Chondrocyte (in vitro differentiated cells): ENCODE results near the gene TPSD1. TPM values are rescaled to one million over a fixed set of nuclear protein-coding genes. Genes with fewer than 3 reads are reported as not detected.
"Not testable (repeated sequence)": the region's sequence is repeated elsewhere in the genome, so short reads cannot be mapped to it uniquely, and the experiment has no call there.

Experiments used
- DNase-seq: peaks from one replicate; pipeline ENCODE4 v3.0.0; 2021; ENCODE audit warnings: mixed read lengths, low spot score
- H3K27ac Mint-ChIP-seq: one replicate; pipeline ENCODE4 v1.8.0; 2021; ENCODE audit warnings: mild to moderate bottlenecking, moderate library complexity, mixed read lengths; ENCODE audit not compliant: unreplicated experiment
- H3K27me3 Mint-ChIP-seq: 2 replicates; pipeline ENCODE4 v1.8.0; 2021; ENCODE audit warnings: low read depth, mixed read lengths
- H3K36me3 Mint-ChIP-seq: 2 replicates; pipeline ENCODE4 v1.8.0; 2021; ENCODE audit warnings: low read depth, mixed read lengths
- H3K4me1 Mint-ChIP-seq: 2 replicates; pipeline ENCODE4 v1.8.0; 2021; ENCODE audit warnings: low read depth, mild to moderate bottlenecking, mixed read lengths
- H3K4me3 Mint-ChIP-seq: one replicate; pipeline ENCODE4 v1.8.0; 2021; ENCODE audit warnings: mild to moderate bottlenecking, moderate library complexity, mixed read lengths; ENCODE audit not compliant: unreplicated experiment
- H3K9me3 Mint-ChIP-seq: 2 replicates; pipeline ENCODE4 v1.8.0; 2021; ENCODE audit warnings: low read depth, mixed read lengths
- total RNA-seq: library from RNA; stranded (reverse); gene quantifications from 3 replicates; pipeline ENCODE4 v1.2.1, GENCODE V29; 2021
- TF ChIP-seq, protein P1 (sequence below): fragments of 200-600 bp; sonication (generic); IDR thresholded peaks from 2 replicates; pipeline ENCODE4 v1.5.0; 2021; ENCODE audit warnings: antibody characterized with exemption, mild to moderate bottlenecking, moderate library complexity

The TPSD1 gene
- total RNA-seq, 1 donor from 2014 or later = not detected

GRCh38 chr16:1245452-1246020 lies 10.3 kb upstream of the TPSD1 start:
- Mint-ChIP-seq H3K27ac (no peak overlapping the region), H3K4me1 (no peaks in the 10 kb centered on the region)

DNA sequence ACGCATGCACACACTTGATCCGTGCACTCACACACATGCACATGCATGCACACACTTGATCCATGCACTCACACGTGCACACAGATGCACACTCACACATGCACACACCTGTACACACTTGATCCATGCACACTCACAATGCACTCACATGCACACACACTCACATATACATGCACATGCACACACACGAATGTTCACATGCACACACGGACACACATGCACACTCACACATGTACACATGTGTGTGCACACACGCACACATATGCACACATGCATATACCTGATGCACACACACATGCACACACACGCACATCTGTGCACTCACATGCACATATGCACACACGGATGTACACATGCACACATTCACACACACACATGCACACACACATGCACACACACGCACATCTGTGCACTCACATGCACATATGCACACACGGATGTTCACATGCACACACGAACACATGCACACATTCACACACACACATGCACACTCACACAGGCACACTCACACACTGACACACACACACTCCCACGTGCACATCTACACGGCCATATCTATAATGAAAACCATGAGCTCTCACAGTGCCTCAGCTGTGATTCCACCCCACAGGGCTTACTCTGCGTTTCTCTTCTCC lies 7.8 kb upstream of the TPSD1 start:
- not testable (repeated sequence) for DNase-seq, H3K9me3 Mint-ChIP-seq, H3K27ac Mint-ChIP-seq, H3K36me3 Mint-ChIP-seq, H3K4me3 Mint-ChIP-seq, H3K4me1 Mint-ChIP-seq
- H3K27me3 Mint-ChIP-seq = peaks cover 20% of the 10 kb centered on the region

More at GRCh38 chr16:1245452-1246020, 10.3 kb upstream of the TPSD1 start:
- Mint-ChIP-seq H3K4me3 (no peak overlapping the region), H3K27me3 (peaks cover 18% of the 10 kb centered on the region), H3K36me3 (no peaks in the 10 kb centered on the region), H3K9me3 (no peaks in the 10 kb centered on the region)
- no peak for DNase-seq
- TF ChIP-seq, protein P1, sequence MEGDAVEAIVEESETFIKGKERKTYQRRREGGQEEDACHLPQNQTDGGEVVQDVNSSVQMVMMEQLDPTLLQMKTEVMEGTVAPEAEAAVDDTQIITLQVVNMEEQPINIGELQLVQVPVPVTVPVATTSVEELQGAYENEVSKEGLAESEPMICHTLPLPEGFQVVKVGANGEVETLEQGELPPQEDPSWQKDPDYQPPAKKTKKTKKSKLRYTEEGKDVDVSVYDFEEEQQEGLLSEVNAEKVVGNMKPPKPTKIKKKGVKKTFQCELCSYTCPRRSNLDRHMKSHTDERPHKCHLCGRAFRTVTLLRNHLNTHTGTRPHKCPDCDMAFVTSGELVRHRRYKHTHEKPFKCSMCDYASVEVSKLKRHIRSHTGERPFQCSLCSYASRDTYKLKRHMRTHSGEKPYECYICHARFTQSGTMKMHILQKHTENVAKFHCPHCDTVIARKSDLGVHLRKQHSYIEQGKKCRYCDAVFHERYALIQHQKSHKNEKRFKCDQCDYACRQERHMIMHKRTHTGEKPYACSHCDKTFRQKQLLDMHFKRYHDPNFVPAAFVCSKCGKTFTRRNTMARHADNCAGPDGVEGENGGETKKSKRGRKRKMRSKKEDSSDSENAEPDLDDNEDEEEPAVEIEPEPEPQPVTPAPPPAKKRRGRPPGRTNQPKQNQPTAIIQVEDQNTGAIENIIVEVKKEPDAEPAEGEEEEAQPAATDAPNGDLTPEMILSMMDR = no peak

GRCh38 chr16:1249031-1249755 lies 6.7 kb upstream of the TPSD1 start:
- DNase-seq, H3K4me1 Mint-ChIP-seq, H3K27ac Mint-ChIP-seq, H3K4me3 Mint-ChIP-seq, H3K9me3 Mint-ChIP-seq, H3K36me3 Mint-ChIP-seq: not testable (repeated sequence)
- H3K27me3 Mint-ChIP-seq = peaks cover 20% of the 10 kb centered on the region

- H3K9me3 Mint-ChIP-seq, H3K36me3 Mint-ChIP-seq, H3K27me3 Mint-ChIP-seq, H3K27ac Mint-ChIP-seq, H3K4me1 Mint-ChIP-seq, H3K4me3 Mint-ChIP-seq, DNase-seq: not testable (repeated sequence)
Observed at GRCh38 chr16:1253701-1254364, 2.0 kb upstream of the TPSD1 start.

- not testable (repeated sequence) for H3K4me3 Mint-ChIP-seq, H3K36me3 Mint-ChIP-seq, H3K4me1 Mint-ChIP-seq, H3K9me3 Mint-ChIP-seq, DNase-seq, H3K27ac Mint-ChIP-seq, H3K27me3 Mint-ChIP-seq
Observed at GRCh38 chr16:1254821-1255220, 1.0 kb upstream of the TPSD1 start.

DNA sequence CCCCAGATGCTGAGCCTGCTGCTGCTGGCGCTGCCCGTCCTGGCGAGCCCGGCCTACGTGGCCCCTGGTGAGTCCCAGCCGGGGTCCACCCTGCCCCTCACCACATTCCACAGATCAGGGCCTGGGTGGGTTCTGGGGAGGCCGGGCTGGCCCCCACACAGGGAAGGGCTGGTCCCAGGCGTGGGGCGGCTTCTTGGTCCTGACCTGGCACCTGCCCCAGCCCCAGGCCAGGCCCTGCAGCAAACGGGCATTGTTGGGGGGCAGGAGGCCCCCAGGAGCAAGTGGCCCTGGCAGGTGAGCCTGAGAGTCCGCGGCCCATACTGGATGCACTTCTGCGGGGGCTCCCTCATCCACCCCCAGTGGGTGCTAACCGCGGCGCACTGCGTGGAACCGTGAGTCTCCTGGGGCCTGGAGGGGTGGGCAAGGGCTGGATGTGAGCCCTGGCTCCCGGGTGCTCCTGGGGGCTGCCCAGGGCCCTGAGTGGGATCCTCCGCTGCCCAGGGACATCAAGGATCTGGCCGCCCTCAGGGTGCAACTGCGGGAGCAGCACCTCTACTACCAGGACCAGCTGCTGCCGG lies 516 bp downstream of the TPSD1 start:
- H3K27ac Mint-ChIP-seq, H3K4me1 Mint-ChIP-seq, DNase-seq, H3K36me3 Mint-ChIP-seq, H3K9me3 Mint-ChIP-seq, H3K4me3 Mint-ChIP-seq: not testable (repeated sequence)
- peaks cover 11% of the 10 kb centered on the region for H3K27me3 Mint-ChIP-seq

GRCh38 chr16:1256874-1257322 lies 1.0 kb downstream of the TPSD1 start:
- H3K36me3 Mint-ChIP-seq = no peaks in the 10 kb centered on the region
- no peak overlapping the region for H3K4me3 Mint-ChIP-seq
- TF ChIP-seq, protein P1 = no peak
- peaks cover 3% of the 10 kb centered on the region for H3K4me1 Mint-ChIP-seq
- no peak for DNase-seq
- H3K9me3 Mint-ChIP-seq = no peaks in the 10 kb centered on the region
- peaks cover 12% of the 10 kb centered on the region for H3K27me3 Mint-ChIP-seq
- H3K27ac Mint-ChIP-seq = no peak overlapping the region
